ENCODE measurements around the gene TNS3. TPM values are rescaled to one million over a fixed set of nuclear protein-coding genes. Genes with fewer than 3 reads are reported as not detected.

Gene TNS3
- total RNA-seq, 1 donor: 9.2 TPM

- no peaks in the 10 kb centered on the region for H3K9me3 ChIP-seq (ENCODE audit: low read depth, low read length)
- H3K27me3 ChIP-seq (ENCODE audit: insufficient read depth, low read length): no peaks in the 10 kb centered on the region
- peaks cover 13% of the 10 kb centered on the region for H3K4me1 ChIP-seq (ENCODE audit: insufficient read depth, low read length)
- no peak overlapping the region for H3K4me3 ChIP-seq (ENCODE audit: low read length)
These were observed 287.9 kb downstream of the TNS3 start for GRCh38 chr7:47293884-47294555.

DNA sequence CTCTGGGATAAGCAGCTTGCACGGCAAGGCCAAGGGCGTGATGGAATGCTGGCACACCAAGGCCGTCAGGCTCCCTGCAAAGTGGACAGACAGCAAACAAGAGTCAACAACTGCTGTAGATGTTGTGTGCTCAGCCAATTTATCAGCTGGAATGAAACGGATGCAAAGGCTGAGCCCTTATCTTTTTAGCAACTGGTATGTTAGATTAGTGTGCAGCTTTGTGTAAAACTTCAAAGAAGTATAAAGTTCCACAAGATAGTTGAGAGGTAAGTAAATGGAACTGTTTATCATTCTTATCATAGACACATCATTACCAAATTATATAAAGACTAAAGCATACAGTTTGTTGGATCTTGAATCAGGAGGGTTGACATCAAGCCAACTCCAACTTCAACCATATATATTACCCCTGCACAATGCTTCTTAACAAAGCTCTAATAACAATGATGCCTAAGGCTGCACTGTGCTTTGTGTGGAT is 289.0 kb downstream of the TNS3 start:
- Histone ChIP-seq H3K27me3 (ENCODE audit: insufficient read depth, low read length) (no peaks in the 10 kb centered on the region), H3K9me3 (ENCODE audit: low read depth, low read length) (no peaks in the 10 kb centered on the region), H3K4me1 (ENCODE audit: insufficient read depth, low read length) (peaks cover 13% of the 10 kb centered on the region), H3K4me3 (ENCODE audit: low read length) (no peak overlapping the region)

DNA sequence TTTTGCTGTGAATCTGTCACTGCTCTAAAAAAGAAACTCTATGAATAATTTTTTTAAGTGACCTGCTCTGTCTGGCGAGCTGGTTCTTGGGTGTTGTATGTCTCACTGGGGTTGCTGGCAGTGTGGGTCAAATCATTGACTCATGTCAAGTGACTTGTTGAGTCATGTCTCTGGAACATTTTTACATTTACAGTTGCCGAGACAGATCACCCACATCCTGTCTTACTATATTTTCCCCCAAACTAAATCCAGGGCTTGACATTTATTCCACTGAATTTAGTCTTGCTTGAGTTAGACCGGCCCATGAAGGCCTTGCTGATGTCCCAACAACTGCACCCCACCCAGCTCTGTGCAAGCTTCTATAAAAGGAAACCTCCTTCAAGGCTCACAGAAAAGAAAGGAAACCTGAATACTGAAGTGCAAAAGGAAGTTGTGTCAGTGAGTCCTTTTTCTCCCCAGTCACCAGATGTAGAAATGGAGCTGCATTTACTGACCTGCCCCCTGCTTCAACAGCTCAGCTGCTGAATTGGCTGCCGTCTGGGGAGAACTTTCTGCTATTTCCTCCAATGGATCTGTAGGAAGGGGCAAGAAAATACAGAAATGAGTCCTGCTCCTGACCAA is 290.3 kb downstream of the TNS3 start:
- Histone ChIP-seq H3K9me3 (ENCODE audit: low read depth, low read length) (no peaks in the 10 kb centered on the region), H3K27me3 (ENCODE audit: insufficient read depth, low read length) (no peaks in the 10 kb centered on the region), H3K4me1 (ENCODE audit: insufficient read depth, low read length) (peaks cover 13% of the 10 kb centered on the region), H3K4me3 (ENCODE audit: low read length) (no peak overlapping the region)

DNA sequence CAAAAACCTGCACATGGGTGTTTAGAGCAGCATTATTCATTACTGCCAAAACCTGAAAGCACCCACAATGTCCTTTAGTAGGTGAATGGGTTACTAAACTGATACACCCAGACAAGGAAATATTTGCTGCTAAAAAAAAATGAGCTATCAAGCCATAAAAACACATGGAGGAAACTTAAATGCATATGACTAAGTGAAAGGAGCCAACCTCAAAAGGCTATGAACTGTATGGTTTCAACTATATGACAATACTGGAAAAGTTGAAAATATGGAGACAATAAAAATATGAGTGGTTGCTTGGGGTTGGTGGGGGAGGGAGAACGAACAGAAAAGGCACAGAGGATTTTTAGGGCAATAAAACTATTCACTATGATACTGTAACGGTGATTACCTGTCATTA is 291.0 kb downstream of the TNS3 start:
- Histone ChIP-seq H3K4me3 (ENCODE audit: low read length) (no peak overlapping the region), H3K4me1 (ENCODE audit: insufficient read depth, low read length) (peaks cover 13% of the 10 kb centered on the region), H3K9me3 (ENCODE audit: low read depth, low read length) (no peaks in the 10 kb centered on the region), H3K27me3 (ENCODE audit: insufficient read depth, low read length) (no peaks in the 10 kb centered on the region)

GRCh38 chr7:47290466-47290865 is 291.4 kb downstream of the TNS3 start:
- no peaks in the 10 kb centered on the region for H3K27me3 ChIP-seq (ENCODE audit: insufficient read depth, low read length)
- H3K9me3 ChIP-seq (ENCODE audit: low read depth, low read length): no peaks in the 10 kb centered on the region
- peaks cover 13% of the 10 kb centered on the region for H3K4me1 ChIP-seq (ENCODE audit: insufficient read depth, low read length)
- H3K4me3 ChIP-seq (ENCODE audit: low read length): no peak overlapping the region

GRCh38 chr7:47288060-47288459 is 293.9 kb downstream of the TNS3 start:
- Histone ChIP-seq H3K4me1 (ENCODE audit: insufficient read depth, low read length) (peaks cover 13% of the 10 kb centered on the region), H3K27me3 (ENCODE audit: insufficient read depth, low read length) (no peaks in the 10 kb centered on the region)

DNA sequence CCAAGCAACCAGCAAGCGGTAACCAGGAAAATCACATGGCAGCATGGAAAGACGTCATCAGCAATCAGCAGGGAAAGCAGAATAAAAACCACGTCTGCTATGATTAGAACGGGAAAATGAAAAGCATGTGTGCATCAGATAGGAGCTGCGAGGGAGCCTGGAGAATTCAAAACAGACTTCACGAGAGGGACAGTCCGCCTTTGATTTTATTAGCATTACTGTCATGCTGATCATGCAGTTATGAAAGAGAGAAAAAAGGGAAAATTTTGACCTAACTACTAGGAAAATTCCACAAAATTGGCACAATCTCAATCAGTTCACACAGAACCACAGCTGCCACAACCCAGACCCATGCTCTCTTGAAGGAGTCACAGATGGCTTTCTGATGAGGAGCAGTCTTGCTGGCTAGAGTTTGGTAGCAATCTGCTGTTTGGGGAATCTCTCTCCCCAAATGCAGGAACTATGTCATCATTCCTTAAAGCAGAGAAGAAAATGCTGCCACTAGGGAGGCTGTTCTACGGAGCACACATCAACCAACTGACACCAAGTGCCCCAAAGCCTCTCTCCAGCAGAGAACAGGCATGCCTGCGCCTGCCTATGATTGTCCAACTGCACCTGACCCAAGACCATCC is 295.9 kb downstream of the TNS3 start:
- Histone ChIP-seq H3K27me3 (ENCODE audit: insufficient read depth, low read length) (no peaks in the 10 kb centered on the region), H3K4me1 (ENCODE audit: insufficient read depth, low read length) (no peaks in the 10 kb centered on the region), H3K4me3 (ENCODE audit: low read length) (no peak overlapping the region), H3K9me3 (ENCODE audit: low read depth, low read length) (no peaks in the 10 kb centered on the region)

More at GRCh38 chr7:47288060-47288459, 293.9 kb downstream of the TNS3 start:
- H3K4me3 ChIP-seq (ENCODE audit: low read length): no peak overlapping the region
- H3K9me3 ChIP-seq (ENCODE audit: low read depth, low read length): no peaks in the 10 kb centered on the region

- Histone ChIP-seq H3K4me1 (ENCODE audit: insufficient read depth, low read length) (no peaks in the 10 kb centered on the region), H3K27me3 (ENCODE audit: insufficient read depth, low read length) (no peaks in the 10 kb centered on the region), H3K4me3 (ENCODE audit: low read length) (no peak overlapping the region), H3K9me3 (ENCODE audit: low read depth, low read length) (no peaks in the 10 kb centered on the region)
These were observed 296.9 kb downstream of the TNS3 start for GRCh38 chr7:47284691-47285635.

GRCh38 chr7:47283497-47284131 is 298.3 kb downstream of the TNS3 start:
- Histone ChIP-seq H3K9me3 (ENCODE audit: low read depth, low read length) (no peaks in the 10 kb centered on the region), H3K4me1 (ENCODE audit: insufficient read depth, low read length) (no peaks in the 10 kb centered on the region), H3K27me3 (ENCODE audit: insufficient read depth, low read length) (no peaks in the 10 kb centered on the region), H3K4me3 (ENCODE audit: low read length) (no peak overlapping the region)

DNA sequence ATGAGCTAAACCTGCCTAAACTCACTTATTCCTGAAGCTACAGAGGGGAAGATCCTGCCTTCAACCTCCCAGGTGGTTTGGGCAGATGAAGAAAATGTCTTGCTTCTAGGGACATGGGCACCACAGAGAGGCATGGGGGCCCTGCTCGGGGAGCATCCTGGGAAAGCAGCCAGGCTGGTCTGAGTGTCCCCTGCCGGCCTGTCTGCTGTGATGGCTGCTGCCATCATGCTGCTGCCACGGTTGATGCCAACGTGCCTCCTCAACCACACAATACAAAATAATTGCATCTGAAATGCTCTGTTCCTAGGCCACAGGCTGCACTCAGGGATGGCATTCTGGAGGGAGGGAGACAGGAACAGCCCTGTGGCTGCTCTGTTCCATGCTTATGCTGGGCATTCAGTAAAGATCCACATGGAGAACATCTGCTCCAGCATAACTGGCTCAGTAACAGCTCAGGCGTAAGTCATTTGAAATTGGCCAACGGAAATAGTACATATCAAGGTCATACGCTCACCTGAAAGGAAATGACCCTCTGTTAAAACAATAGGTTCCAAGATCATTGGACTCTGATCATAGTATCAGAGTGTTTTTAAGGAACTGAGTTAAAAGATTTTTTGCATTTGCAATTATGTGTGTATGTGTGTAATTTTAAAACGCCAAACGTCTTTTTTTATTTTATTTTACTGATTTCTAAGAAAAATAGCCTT is 299.0 kb downstream of the TNS3 start:
- Histone ChIP-seq H3K4me1 (ENCODE audit: insufficient read depth, low read length) (no peaks in the 10 kb centered on the region), H3K27me3 (ENCODE audit: insufficient read depth, low read length) (no peaks in the 10 kb centered on the region), H3K9me3 (ENCODE audit: low read depth, low read length) (no peaks in the 10 kb centered on the region), H3K4me3 (ENCODE audit: low read length) (no peak overlapping the region)

GRCh38 chr7:47281966-47282643 is 299.8 kb downstream of the TNS3 start:
- H3K4me1 ChIP-seq (ENCODE audit: insufficient read depth, low read length): no peaks in the 10 kb centered on the region
- H3K9me3 ChIP-seq (ENCODE audit: low read depth, low read length): no peaks in the 10 kb centered on the region
- no peak overlapping the region for H3K4me3 ChIP-seq (ENCODE audit: low read length)
- no peaks in the 10 kb centered on the region for H3K27me3 ChIP-seq (ENCODE audit: insufficient read depth, low read length)

DNA sequence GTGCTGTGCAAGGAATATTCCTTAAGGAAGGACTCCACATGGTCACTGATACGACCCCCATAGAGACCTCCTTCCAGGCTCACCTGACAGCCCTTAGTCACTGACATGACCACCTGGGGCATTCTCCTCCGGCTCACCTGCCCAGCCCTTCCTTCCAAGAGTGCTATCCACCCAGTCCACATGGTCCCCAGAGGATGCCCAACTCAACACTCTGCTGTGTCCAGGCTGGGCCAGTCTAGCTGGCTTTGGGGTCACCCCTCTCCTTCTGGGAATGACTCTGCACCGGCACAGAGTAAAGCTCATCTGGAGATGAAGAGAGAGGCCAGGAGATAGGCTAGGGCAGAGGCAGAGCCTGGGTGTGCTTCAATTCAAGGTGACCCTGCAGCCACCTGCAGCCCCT is 300.8 kb downstream of the TNS3 start:
- no peaks in the 10 kb centered on the region for H3K27me3 ChIP-seq (ENCODE audit: insufficient read depth, low read length)

DNA sequence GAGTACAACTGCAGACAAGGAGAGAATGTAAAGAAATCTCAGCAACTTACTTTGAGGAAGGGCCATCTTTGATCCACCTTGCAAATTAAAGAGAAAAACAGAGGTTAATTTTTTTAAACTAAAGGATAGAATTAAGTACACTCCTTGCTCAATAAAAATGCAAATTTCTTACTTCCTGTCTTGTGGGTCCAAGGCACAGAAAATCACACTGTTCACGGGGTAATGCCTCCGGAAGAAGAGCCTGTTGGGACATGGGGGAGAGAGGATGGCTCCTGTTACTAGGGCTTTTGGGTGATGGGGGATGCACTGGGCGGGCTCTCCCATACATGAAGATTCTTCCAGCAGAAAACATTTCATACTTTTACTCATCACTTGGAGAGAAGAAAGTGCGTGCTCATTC is 301.8 kb downstream of the TNS3 start:
- Histone ChIP-seq H3K4me3 (ENCODE audit: low read length) (no peak overlapping the region), H3K9me3 (ENCODE audit: low read depth, low read length) (no peaks in the 10 kb centered on the region), H3K27me3 (ENCODE audit: insufficient read depth, low read length) (no peaks in the 10 kb centered on the region), H3K4me1 (ENCODE audit: insufficient read depth, low read length) (no peaks in the 10 kb centered on the region)

More for the DNA sequence above, 300.8 kb downstream of the TNS3 start:
- Histone ChIP-seq H3K4me3 (ENCODE audit: low read length) (no peak overlapping the region), H3K9me3 (ENCODE audit: low read depth, low read length) (no peaks in the 10 kb centered on the region), H3K4me1 (ENCODE audit: insufficient read depth, low read length) (no peaks in the 10 kb centered on the region)
